Measurements from ENCODE around the gene ADAT2. TPM values are rescaled to one million over a fixed set of nuclear protein-coding genes. Genes with fewer than 3 reads are reported as not detected.

ADAT2 gene
- total RNA-seq, 2 donors from 2014 or later = 19.1 to 19.8 TPM

DNA sequence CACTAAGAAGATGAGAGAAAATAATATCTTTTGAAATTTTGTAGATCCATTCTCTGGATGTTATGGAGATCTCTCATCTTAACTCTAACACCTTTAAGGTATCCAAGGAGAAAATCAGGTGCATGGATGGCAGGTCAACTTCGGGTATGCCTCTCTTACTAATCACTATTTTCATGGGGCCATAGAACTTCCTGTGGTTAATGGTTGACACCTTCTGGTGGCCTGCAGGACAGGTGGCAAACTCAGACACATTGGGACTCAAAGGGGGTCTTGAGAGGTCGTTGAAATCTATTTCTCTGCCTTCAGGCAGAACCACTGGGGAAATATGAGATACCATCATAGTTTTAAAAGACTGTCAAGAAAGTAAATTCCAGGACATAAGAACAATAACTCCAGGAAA is 76.5 kb downstream of the ADAT2 start:
- Mint-ChIP-seq H3K27me3 (peaks cover 17% of the 10 kb centered on the region), H3K4me1 (no peaks in the 10 kb centered on the region), H3K36me3 (ENCODE audit: low read depth) (peaks cover 2% of the 10 kb centered on the region), H3K27ac (no peak overlapping the region), H3K4me3 (no peak overlapping the region)
- DNase-seq (no peak), ATAC-seq (no peak)
- no peaks in the 10 kb centered on the region for H3K9me3 ChIP-seq (ENCODE audit: control insufficient read depth, low read length, poor library complexity, severe bottlenecking)

Other genes starting within 250 kb of the ADAT2 start
- 10 to 100 TPM in 1 of 2 donors, 1 to 10 TPM in 1; 8.2 to 10.2 TPM for gene PEX3, start 110 bp upstream of the ADAT2 start, total RNA-seq
- 1 to 10 TPM; 7.8 to 8.3 TPM for gene FUCA2, start 61.0 kb upstream of the ADAT2 start, total RNA-seq
- gene PHACTR2, start 227.3 kb upstream of the ADAT2 start, total RNA-seq = 10 to 100 TPM; 66.1 to 66.3 TPM